Fibroblast of the aortic adventitia (primary cell): ENCODE measurements around the gene CST6. TPM values are rescaled to one million over a fixed set of nuclear protein-coding genes. Genes with fewer than 3 reads are reported as not detected.
A peak's percentile ranks its signal among the peaks of the same experiment; 100 is the strongest.

Experiments used
- DNase-seq: peaks from one replicate; pipeline ENCODE4 v3.0.0-alpha.2; 2010; ENCODE audit warnings: low read depth
- H3K4me3 ChIP-seq: 2 replicates; pipeline ENCODE4 v1.5.1; 2011; ENCODE audit warnings: low read depth, mild to moderate bottlenecking, control low read depth, low read length, moderate library complexity
- CTCF ChIP-seq: IDR thresholded peaks from 2 replicates; pipeline ENCODE4 v1.5.1; 2011; ENCODE audit warnings: mild to moderate bottlenecking, low read length, control low read depth, inconsistent platforms; ENCODE audit not compliant: insufficient read depth
- total RNA-seq: library from RNA; depleted of rRNA; stranded (reverse); fragments of >200 nt; gene quantifications from 2 replicates; pipeline ENCODE4 v1.2.3, GENCODE V29; 2012; ENCODE audit warnings: low replicate concordance

The CST6 gene
- total RNA-seq, 1 donor, result 1.7 TPM

- no peak within 1 kb of the TSS for H3K4me3 ChIP-seq
- DNase-seq, result no peak
- TF ChIP-seq CTCF, result no peak
These were observed 36.9 kb downstream of the CST6 start, which contains the start of gene GAL3ST3 for GRCh38 chr11:66048547-66049323. TSS of gene GAL3ST3 (minus strand) at chr11:66049161. CDS start at chr11:66045415, 3,746 bp downstream.

- H3K4me3 ChIP-seq, result no peak overlapping the region
- TF ChIP-seq CTCF, result no peak
- DNase-seq, result no peak
These were observed 38.9 kb downstream of the CST6 start for GRCh38 chr11:66050581-66051231.

GRCh38 chr11:66051371-66051765 lies 39.6 kb downstream of the CST6 start:
- TF ChIP-seq CTCF, result no peak
- no peak for DNase-seq
- peak overlapping the region; percentile 92 for H3K4me3 ChIP-seq

GRCh38 chr11:66051766-66052663 lies 40.2 kb downstream of the CST6 start, which contains the start of gene SF3B2:
TSS of gene SF3B2 (plus strand) at chr11:66052364. CDS start at chr11:66052385, 21 bp downstream.
- peak within 1 kb of the TSS; percentile 92 for H3K4me3 ChIP-seq
- peak; percentile 97 for DNase-seq
- TF ChIP-seq CTCF, result no peak

GRCh38 chr11:66052664-66052982 lies 40.8 kb downstream of the CST6 start:
- TF ChIP-seq CTCF, result no peak
- peak overlapping the region; percentile 92 for H3K4me3 ChIP-seq
- DNase-seq, result no peak

- H3K4me3 ChIP-seq, result no peak overlapping the region
- no peak for DNase-seq
- no peak for TF ChIP-seq CTCF
These were observed 43.2 kb downstream of the CST6 start for GRCh38 chr11:66055021-66055420.
